Measurements from ENCODE around the gene STARD3.

Gene STARD3

DNA sequence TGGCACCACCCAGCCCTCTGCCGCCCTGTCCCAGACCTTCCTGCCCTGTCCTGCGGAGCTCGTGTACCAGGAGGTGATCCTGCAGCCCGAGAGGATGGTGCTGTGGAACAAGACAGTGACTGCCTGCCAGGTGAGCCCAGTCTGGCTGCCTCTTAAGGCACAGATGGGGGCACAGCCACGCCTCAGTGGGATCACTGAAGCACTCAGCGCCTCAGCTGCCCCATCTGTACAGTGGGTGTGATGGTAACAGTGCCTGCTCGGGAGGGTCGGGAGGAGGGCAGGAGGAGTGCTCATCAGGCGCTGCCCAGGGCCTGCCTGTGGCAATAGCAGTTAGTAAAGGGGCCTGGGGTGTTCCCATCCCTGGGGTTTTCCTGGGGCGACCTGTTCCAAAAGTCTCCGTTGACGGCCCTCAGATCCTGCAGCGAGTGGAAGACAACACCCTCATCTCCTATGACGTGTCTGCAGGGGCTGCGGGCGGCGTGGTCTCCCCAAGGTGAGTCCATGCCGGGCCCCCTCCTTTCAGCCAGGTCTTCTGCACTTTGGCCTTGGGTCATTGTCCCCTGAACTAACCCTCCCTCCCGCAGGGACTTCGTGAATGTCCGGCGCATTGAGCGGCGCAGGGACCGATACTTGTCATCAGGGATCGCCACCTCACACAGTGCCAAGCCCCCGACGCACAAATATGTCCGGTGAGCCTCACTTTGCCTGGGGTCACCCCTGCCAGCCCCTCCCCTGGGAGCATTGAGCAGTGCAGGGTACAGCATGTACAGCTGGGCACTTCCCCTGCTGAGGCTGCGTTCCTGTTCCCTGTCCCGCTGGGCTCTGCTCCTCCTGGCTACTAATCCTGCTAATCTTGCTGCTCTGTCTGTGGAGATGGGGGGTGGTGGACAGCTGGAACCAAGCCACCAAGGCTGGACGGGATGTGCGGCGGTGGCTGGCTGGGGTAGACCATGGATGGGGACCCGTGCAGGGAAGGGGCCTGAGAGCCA lies 23.7 kb downstream of the STARD3 start:
- no peak for DNase-seq

- no peak for DNase-seq
Measured at GRCh38 chr17:39661744-39662541, 25.0 kb downstream of the STARD3 start.

- DNase-seq: no peak
Measured at GRCh38 chr17:39662551-39663339, 25.8 kb downstream of the STARD3 start.

DNA sequence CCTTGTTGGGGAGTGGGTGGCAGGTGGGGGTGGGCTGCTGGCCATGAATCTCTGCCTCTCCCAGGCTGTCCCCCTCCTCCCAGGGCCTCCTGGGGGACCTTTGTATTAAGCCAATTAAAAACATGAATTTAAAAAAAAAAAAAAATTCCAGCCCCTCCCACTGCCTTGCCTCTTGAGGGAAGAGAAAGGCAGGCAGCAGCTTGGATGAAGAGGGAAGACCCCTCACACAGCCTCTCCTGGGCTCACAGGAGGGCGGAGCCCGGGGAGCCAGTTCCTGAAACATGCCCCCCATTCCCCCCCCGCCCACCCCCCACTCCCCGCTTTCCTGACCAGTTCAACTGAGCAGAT lies 26.4 kb downstream of the STARD3 start:
- DNase-seq: no peak

DNA sequence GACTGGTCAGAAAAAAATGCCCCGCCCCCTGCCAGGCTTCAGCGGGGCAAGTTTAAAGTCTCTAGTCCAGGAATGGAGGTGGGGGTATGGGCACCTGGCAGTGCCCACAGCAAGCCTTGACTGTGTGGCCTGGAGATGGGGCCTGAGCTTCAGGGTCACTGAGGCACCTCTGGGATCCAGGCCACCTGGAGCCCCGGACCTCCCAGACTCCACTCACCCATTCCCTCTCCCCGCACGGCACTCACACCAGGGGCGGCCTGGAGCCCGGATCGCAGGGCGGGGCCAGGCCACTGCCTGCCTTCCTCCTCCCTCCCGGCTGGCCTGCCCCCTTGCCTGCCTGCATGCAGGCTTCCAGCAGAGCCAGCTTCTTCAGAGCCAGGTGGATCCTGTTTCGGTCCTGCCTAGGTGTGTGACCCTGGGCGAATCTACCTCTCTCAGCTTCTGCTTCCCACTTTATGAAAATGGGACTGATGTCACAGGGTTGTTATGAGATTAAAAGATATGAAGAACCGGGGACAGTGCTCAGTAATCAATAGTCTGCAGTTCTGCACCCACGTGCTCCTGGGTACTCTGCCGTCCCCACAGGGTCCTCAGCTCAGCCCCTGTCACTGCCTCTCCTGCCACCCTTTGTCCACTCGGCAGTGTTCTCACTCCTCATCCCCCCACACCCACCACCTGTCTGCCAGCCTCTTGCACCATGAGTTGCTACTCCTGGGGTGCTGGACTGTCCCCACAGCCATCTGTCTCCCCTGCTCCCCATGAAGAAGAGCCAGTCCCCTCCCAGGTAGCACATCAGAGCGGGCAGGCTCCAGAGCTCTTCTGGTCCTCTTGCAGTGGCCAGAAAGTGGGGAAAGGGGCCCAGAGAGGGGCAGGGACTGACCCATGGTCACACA lies 27.0 kb downstream of the STARD3 start:
- DNase-seq: no peak

DNA sequence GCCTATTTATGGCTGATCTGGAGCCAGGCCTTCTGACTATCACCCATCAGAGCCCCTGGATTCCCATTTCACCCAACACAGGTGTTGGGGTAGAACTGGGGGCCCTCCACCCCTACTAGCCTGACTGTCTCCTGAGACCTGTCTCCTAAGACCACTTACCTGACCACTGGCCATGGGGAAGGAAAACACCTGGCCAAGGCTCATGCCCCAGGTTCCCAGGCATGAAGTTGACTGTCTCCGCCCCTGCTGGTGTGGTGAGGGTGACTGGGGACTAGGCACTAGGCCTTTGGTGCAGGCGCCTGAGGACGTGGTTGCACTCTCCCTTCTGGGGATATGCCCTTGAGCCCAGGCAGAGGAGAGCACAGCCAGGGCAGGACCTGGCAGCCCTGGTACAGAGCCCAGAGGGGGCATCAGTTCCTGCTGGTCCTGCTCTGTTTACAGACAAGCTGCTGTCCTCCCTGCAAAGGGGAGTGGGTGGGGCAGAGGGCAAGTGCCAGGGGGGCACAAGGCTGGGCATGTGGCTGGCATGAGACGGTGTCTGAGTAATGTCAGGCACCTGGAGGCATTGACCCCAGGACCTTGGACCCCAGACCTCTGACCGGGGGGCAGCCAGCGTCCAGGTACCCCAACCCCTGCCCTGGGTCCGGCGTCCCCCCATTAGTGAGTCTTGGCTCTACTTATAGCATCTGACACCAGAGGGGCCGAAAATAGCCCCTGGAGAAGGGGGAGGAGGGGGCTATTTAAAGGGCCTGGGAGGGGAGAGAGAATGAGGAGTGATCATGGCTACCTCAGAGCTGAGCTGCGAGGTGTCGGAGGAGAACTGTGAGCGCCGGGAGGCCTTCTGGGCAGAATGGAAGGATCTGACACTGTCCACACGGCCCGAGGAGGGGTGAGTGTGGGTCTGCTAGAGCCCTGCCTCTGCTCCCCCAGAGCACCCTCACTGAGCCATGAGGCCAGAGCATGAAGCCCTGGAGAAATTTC lies 27.9 kb downstream of the STARD3 start, which contains the start of gene TCAP:
Gene TCAP, plus strand, starts transcription at position 769 of the 981 bp plus-strand sequence. Its CDS starts 11 bp downstream, at position 780.
- DNase-seq: no peak

GRCh38 chr17:39665642-39666224 lies 28.8 kb downstream of the STARD3 start:
- no peak for DNase-seq

GRCh38 chr17:39666231-39666600 lies 29.3 kb downstream of the STARD3 start:
- DNase-seq: no peak

DNA sequence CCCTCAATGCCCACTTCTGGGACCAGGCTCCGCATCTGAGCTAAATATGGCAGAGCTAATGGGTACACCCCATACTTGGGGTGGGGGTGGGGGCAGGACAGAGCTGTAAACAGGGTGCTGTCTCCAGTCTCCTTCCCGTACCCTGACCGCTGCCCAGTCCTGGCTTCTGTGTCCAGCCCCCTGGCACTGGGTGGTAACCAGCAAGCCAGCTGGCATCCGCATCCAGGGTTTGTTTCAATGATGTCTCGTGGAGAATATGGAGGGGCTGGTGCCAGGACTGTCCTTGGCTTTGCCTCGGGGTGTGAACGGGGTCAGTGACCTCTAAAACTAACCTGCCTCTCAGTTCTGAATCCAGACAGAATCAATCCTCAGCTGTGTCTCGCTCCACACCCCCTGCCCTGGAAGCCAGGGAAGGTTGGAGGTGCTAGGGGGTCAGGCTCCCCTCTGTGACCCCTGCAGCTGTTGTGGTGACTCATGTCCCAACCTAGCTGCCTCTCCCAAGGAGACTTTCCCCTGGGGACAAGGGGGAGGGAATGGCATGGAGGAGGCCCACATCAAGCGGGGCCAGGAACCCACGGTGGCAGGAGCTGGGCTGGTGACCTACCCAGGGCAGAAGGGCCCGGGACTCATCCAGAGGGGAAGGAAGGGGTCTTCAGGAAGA lies 29.8 kb downstream of the STARD3 start:
- no peak for DNase-seq

- DNase-seq: peak in 1 of 2 donors; percentile 21
Measured at GRCh38 chr17:39667262-39667944, 30.5 kb downstream of the STARD3 start.

DNA sequence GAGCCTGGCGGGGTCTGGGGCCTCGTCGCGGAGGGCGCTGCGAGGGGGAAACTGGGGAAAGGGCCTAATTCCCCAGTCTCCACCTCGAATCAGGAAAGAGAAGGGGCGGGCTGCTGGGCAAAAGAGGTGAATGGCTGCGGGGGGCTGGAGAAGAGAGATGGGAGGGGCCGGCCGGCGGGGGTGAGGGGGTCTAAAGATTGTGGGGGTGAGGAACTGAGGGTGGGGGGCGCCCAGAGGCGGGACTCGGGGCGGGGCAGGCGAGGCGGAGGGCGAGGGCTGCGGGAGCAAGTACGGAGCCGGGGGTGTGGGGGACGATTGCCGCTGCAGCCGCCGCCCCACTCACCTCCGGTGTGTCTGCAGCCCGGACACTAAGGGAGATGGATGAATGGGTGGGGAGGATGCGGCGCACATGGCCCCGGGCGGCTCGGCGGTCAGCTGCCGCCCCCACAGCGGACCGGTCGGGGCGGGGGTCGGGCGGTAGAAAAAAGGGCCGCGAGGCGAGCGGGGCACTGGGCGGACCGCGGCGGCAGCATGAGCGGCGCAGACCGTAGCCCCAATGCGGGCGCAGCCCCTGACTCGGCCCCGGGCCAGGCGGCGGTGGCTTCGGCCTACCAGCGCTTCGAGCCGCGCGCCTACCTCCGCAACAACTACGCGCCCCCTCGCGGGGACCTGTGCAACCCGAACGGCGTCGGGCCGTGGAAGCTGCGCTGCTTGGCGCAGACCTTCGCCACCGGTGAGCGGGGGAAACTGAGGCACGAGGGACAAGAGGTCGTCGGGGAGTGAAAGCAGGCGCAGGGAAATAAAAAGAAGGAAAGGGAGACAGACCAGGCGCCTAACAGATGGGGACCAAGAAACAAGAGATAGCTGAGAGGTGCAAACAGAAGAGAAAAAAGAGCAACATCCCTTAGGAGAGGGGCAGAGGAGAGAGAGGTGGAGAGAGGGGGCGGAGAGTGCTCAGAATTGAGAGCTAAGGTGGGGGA lies 31.3 kb downstream of the STARD3 start, which contains the start of gene PNMT:
Gene PNMT, plus strand, starts transcription at position 509 of the 980 bp plus-strand sequence. Its CDS starts 23 bp downstream, at position 532.
- peak; percentile 64 to 71 for DNase-seq

GRCh38 chr17:39669897-39670735 lies 33.2 kb downstream of the STARD3 start:
- no peak for DNase-seq

DNA sequence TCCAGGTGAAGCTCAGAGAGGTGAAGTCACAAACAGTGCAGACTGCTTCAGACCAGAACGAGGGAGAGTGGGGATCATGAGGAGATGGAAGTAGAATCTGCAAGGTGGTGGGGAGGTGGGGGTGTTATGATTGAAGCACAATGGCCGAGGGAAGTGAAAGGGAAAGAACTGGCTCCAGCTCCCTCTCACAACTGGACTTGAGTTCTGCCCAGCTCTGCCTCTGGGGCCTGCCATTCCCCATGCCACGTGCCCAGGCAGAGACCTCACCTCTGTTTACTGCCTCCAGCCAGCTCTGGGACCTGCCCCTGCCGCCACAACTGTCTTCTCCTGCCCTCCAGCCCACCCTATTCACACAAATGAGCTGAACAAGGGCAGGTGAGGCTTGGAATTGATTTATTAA lies 33.8 kb downstream of the STARD3 start:
- no peak for DNase-seq

GRCh38 chr17:39671651-39672521 lies 34.9 kb downstream of the STARD3 start:
- DNase-seq: no peak

GRCh38 chr17:39672522-39673334 lies 35.8 kb downstream of the STARD3 start:
- no peak for DNase-seq
